GM18502 (cell line): ENCODE data around the gene KIF26B.
"Not testable (repeated sequence)": the region's sequence is repeated elsewhere in the genome, so short reads cannot be mapped to it uniquely, and the experiment has no call there.

Source experiments
- ATAC-seq: cut with Tn5 transposase; IDR thresholded peaks from one replicate; pipeline ENCODE4 v1.9.1; 2021; ENCODE audit warnings: mild to moderate bottlenecking; ENCODE audit not compliant: unreplicated experiment, poor library complexity

The KIF26B gene

GRCh38 chr1:245373131-245373530 is 218.3 kb downstream of the KIF26B start:
- ATAC-seq, result no peak

GRCh38 chr1:245375789-245376460 is 221.1 kb downstream of the KIF26B start:
- ATAC-seq, result no peak

DNA sequence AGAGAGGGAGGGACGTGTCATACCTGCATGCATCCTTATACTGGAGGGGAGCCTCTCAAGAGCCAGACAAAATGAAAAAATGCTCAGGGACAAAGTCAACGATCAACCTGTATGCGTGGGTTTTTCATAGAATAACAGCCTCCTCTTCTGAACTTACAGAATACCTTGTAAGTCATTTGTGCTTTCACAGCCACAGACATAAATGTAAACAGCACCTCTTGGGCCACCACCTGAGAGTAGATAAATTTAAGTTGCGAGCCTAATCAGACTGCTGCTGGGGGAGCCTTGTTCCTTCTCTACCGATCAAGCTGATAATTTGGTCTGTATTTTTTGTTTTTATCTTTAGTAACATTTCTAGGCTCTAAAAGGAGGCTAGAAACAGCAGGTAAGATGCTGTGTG is 223.1 kb downstream of the KIF26B start:
- ATAC-seq, result no peak

DNA sequence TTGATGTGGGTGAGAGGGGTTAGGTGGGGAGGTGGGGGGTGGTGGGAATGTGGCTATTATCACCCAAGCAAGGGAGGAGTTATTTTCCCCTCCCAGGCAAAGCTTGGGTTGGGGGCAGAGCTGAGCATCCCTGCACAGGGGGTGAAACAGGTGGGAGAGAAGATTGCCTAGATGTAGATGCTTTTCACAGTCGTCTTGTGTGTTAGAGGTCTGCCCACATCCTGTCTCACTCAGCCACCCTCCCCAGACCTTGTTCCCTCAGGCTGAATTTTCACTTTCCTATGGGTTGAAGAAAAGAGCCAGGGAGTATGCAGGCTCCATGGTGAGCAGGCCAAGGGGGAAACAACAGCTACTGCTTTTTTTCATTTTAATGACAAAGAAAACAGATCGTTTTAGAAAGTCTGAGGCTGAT is 223.5 kb downstream of the KIF26B start:
- no peak for ATAC-seq

DNA sequence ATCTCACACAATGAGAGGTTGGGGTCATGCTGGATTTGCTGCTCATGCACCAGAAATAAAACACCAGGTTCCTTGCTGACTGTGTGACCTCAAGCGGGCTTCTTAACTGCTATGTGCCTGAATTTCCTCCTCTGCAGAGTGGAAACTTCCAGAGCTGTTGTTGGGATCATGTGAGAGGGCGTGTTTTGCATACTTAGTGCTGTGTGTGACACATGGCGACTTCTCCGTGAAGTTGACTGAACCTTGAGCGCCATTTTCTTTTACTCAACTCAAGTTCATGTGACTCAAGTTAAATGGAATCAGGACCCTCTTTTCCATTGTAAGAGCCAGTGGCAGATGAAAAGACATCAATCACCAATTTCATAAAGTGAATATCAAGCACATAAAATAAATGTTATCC is 224.0 kb downstream of the KIF26B start:
- no peak for ATAC-seq

DNA sequence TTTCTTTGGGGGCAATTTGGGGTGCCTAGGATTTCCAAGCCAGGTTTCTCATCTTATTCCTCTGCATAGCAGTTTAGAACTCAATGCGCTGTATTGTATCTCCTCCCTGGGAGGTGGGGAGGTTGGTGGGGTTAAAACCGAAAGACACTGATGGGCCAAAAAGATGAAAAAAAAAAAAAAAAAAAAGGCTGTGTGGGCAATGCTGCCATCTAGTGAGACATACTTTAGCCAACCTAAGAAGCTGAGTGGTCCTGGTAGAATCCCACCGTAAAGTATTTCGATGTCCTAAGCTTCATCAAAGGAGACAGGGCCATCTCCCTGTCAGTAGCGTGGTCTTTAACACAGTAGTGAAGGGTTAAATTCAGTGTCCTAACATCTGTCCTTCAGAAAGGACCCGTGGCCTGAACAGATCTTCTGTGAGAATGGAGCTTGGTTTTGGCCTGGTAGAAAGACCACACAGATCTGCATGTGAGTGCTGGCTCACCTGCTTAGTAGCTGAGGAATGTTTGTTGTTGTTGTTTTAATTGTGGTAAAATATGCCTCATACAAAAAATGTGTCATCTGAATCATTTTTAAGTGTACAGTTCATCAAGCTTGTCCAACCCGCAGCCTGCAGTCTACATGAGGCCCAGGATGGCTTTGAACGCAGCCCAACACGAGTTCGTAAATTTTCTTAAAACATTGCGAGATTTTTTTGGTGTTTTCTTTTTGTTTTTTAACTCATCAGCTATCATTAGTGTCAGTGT is 226.2 kb downstream of the KIF26B start:
- no peak for ATAC-seq

GRCh38 chr1:245382981-245383380 is 228.2 kb downstream of the KIF26B start:
- no peak for ATAC-seq

DNA sequence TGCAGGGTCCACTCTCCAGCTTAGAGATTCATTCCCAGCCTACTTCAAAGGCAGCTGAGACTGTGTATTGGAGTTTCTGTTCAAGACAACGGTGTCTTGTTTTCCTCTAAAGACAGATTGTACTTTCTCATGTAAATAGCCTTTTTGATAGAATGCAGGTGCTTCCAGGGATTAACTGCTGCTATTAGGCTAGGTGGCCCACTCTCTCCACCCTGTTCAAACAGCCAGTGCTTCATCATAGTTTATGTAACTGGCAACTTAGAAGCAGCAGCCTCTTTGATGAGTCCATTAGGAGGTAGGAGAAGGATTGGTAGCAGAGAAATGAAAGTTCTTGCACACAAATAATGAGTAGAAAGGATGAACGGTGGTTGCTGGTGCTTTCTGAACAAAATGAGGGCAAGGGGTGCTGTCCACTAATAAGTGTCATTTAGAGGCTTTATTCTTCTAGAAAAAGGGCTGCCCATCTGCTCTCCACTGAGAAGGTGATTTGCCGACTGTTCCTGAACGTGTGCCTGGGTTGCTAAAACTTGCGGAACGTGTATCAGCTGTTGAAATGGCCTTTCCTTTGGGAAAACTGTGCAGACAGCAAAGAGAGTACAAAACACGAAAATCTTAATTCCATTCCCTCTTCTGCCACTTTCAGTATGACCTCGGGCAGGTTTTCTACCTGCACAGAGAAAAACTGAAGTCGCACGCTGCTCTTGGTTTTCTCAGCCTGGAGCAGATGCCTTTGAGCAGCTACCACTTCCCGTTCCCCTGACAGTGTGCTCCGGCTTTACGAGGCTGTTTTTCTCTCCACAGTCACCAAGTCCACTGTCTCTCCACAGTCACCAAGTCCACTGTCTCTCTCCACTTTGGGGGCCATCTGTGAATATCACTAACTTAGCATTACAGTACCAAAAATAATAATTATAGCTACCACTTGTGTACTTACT is 228.9 kb downstream of the KIF26B start:
- no peak for ATAC-seq

- no peak for ATAC-seq
Observed at GRCh38 chr1:245386297-245386971, 231.6 kb downstream of the KIF26B start.

DNA sequence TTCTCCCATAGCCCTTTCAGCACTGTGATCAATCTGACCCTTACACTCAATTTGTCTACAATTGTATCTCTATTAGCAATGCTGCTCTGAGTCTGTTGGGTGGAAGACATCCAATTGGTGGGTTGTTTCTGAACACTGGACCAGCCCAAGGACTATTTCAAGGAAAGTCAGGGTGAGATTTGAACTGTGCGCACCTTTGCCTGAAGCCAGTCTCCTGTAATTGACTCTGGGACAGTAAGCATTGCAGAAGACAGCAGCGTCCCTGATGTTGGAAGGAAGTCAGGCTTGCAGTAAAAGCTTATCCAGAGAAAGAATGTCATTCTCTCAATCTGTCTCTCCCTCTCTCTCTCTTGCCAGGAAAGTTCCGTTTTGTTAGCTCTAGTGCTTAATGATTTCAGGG is 233.9 kb downstream of the KIF26B start:
- ATAC-seq, result no peak

DNA sequence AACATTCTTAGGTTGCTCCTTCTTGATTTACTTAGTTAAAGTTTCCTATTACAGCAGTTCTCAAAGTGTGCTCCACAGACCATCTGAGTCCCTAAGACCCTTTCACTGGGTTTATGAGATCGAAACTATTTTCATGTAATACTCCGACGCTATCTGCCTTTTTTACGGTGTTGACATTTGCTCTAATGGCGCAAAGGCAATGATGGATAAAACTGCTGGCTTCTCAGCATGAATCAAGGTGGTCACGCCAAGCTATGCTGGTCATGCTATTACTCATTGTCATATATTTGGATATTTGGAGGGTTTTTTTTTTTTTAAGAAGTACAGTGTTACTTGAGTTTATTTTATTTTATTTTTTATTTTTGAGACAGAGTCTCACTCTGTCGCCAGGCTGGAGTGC is 235.1 kb downstream of the KIF26B start:
- no peak for ATAC-seq

DNA sequence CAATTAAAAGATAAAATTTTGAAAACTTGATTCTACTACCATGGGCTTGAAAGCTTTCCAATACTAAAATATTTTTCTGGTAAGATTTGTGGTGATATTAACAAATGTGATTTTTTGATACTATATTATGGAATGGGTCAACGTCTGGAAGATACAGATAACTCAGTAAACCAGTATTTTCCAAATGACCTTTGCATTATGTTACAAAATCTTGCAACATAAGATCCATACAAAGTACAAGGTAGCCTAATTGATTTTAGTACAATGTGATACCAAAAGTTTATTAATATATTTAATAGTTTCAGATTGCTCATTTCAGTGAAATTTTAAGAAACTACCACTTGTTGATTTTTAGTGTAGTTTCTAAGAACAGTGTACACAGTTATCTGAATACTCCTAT is 236.2 kb downstream of the KIF26B start:
- no peak for ATAC-seq

DNA sequence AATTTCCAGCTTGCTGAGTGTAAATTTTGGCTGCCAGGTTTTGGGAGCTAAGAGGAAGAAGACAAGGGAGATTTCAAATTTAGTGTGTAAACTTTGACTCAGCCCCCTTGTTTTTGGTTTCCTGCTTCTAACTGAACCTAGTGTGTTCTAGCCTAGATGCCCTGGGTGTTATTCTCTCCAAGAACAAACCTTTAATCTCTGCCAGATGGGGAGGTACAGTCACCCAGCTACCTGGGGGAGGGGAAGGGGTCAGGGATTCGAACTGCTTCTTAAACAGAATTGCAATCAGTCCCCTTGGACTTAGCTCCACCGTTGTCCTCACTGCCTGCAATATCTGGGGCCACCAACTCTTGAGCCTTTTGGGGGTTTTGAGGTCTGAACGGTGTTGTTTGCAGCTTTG is 238.9 kb downstream of the KIF26B start:
- ATAC-seq, result no peak

DNA sequence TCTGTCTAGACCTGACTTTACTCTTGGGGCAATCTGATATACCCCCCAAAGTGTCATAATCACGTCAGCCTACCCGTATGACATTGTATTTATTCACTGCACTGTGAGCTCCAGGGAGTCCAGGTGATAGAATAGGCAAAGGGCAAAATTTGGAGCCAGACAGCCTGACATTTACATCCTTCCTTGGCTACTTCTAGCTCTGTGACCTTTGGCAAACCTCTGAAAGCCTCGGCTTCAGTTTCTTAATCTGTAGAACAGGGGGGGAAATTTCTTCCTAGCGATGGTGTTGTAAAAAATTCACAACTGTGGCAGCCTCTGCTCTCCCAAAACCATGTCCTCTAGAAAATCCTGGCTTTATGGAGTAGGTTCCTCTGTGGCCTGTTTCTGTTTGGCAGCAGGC is 240.9 kb downstream of the KIF26B start:
- ATAC-seq, result no peak

DNA sequence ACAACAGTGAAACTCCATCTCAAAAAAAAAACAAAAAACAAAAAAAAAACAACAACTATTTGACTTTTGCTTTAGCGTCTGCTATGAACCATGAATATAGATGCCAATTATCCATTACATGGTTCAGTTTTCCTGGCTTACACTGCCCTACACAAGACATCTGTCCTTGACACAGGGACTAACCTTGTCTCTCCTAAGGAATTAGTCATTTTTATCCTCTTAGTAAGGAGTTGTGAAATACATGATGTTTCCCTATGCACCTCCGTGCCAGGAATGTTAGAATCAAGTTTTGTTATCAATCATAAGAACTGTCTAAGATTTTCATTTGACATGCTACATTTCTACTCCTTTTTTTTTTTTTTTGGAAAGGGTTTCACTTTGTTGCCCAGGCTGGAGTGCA is 241.8 kb downstream of the KIF26B start:
- ATAC-seq, result no peak

DNA sequence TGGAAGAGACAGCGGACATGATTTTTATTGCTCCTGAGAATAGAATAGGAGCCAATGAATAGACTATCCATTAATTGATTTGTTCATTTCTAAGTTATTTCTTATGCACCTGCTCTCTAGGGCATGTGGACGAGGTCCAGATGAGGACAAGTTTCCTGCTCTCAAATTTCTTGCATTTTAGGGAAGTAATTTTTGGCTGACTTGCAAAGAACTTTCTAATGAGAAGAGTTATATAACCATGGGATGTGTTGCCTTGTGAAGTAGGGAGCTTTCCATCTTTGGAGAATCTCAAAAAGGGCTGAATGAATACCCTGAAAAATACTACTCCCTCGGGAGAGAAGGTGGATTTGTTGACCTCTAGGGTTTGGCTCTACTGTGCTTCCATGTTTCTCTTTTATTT is 243.0 kb downstream of the KIF26B start:
- ATAC-seq, result no peak

DNA sequence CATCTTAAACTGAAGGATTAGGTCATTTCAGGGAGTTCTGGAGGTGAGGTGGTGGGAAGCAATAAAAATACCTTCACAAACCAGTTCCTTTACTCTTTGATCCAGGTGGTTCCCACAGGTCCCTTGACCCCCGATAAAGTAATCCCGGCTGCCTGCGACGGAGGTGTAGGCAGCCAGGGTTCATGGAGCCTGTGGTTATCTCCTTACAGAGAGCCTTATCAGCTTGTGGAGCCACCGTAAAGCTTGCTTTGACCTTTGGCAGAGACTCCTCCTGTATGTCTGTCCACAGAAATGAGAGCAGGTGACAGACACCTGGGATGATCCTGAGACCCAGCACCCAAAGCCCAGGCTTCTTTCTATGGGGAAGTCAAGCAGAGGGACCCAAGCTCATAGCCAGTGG is 243.4 kb downstream of the KIF26B start:
- ATAC-seq, result no peak

DNA sequence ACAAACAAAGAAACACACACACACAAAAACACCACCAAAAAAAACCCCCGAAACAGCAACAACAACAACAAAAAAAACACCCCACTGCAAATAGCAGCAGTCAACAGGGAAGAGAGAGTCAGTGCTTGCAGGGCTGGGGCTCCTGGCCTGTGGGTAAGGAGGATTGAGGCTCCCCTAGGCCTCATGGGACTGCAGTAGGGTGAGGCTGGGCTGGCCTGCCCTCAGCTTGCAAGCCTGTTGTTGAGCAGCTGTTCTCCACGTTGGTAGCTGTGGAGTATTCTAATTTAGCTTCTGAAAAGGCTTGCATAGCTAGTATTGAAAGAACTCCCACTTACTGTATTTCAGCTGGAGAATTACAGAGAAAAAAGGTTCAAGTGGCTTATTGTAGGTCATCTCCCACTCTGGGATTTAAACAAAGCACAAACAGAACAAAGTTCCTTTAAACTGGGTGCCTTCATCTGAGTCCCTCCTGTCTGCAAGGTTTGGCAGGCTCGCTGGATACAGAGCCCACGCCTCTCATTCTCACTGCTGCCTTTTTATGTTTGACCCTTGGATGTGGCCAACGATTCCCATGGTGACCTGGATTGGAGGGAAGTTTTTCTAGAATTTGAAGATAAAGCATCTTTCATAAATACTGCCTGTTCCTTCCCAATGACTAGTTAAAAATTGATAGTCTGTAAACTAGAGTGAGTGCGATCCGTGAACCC is 247.2 kb downstream of the KIF26B start:
- ATAC-seq, result no peak

DNA sequence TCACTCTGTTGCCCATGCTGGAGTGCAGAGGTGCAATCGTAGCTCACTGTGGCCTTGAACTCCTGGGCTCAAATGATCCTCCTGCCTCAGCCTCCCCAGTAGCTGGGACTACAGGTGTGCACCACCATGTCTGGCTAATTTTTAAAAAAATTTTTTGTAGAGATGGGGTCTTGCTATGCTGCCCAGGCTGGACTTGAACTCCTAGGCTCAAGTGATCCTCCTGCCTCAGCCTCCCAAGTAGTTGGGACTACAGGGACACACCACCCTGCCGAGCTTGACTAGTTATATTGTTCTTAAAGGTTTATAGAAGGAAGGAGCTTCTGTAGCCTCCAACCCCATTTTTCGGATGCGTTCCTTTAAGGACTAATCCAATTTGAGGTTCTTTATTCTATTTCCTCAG is 248.2 kb downstream of the KIF26B start:
- ATAC-seq, result not testable (repeated sequence)

DNA sequence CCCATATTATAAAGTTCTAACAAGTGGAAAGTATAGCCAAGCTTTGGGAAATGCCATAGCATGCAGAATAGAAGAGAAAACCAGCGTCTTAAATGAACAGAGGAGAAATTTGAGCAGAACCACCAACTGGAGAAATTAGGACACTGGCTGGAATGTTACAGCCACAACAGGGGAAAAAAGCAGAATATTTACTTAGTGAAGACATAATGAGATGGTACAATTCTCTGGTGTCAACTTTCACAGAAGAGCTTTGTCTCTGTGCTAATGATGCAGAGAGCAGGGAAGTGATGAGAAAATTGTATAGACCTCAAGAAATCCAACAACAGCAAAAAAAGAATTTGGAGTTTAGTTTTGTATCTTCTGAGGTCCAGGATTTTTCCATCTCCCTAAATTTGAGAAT is 249.7 kb downstream of the KIF26B start:
- no peak for ATAC-seq
